ENCODE measurements around the gene ANKRD28. TPM values are rescaled to one million over a fixed set of nuclear protein-coding genes. Genes with fewer than 3 reads are reported as not detected.

Gene ANKRD28
- total and polyA plus RNA-seq, 2 of the 8 experiments (the other 6 are each of a cell fraction or from before 2014, with no cell fraction given), result 39.1 to 61.7 TPM

- TF ChIP-seq FOSL1 (IDR thresholded peaks at IDR 0.05; ENCODE audit: insufficient read depth, low read depth, low read length) (no peak), SP2 (IDR thresholded peaks at IDR 0.05; ENCODE audit: low read length) (no peak), CTBP2 (IDR thresholded peaks at IDR 0.05; ENCODE audit: borderline replicate concordance, insufficient read depth, insufficient read length, low read length) (no peak)
Observed at GRCh38 chr3:15771444-15771843, 26.3 kb downstream of the ANKRD28 start (continued).
